Measurements from ENCODE around the gene SYNCRIP. TPM values are rescaled to one million over a fixed set of nuclear protein-coding genes. Genes with fewer than 3 reads are reported as not detected.

Gene SYNCRIP
- total and polyA plus RNA-seq, 7 experiments from 2014 or later: 69.8 to 131 (median 82.2) TPM

DNA sequence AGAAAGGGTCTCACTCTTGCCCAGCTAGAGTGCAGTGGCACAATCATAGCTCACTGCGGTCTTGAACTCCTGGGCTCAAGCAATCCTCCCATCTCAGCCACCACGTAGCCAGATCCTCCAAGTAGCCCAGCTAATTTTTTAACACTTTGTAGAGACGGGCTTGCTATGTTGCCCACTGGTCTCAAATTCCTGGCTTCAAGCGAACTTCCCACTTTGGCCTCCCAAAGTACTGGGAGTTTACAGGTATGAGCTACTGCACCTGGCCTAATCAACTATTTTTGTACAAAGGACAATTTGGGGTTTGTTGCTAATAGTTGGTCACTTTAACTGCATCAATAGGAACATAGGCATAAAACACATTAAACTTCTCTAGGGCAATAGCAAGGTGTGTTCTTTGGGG lies 29.9 kb upstream of the SYNCRIP start:
- Mint-ChIP-seq H3K4me1 (peaks cover 52 to 83% (median 78%) of the 10 kb centered on the region in 7 donors), H3K9me3 (peaks cover 0 to 3% (median 0%) of the 10 kb centered on the region in 11 donors), H3K4me3 (peak overlapping the region in 2 of 10 donors; percentile 0 to 9), H3K27me3 (no peaks in the 10 kb centered on the region), H3K27ac (peak overlapping the region in 6 of 9 donors; percentile 43 to 100 (median 61)), H3K36me3 (peaks cover 5 to 58% (median 35%) of the 10 kb centered on the region in 5 donors)
- ChIA-PET CTCF (no interaction called here), POLR2A (interaction anchor here (5.1 kb wide), 1 partner anchor 31 kb away, joined by 106 read pairs; the partner anchor contains the start of gene SYNCRIP)
- no peak for DNase-seq
- H3K27me3 ChIP-seq (ENCODE audit: control insufficient read depth in 2 of 2, insufficient read depth in 2 of 2, low read length in 2 of 2): no peaks in the 10 kb centered on the region
- H3K36me3 ChIP-seq (ENCODE audit: control insufficient read depth in 2 of 3, insufficient read depth in 3 of 3, low read length in 3 of 3): peaks cover 0 to 4% (median 0%) of the 10 kb centered on the region in 3 experiments
- no peak overlapping the region for H3K4me3 ChIP-seq (ENCODE audit: low read length)
- no peak overlapping the region for H3K27ac ChIP-seq (ENCODE audit: low read depth, low read length)
- H3K9me3 ChIP-seq (ENCODE audit: control insufficient read depth in 2 of 3, low read length in 3 of 3): no peaks in the 10 kb centered on the region
- intact Hi-C loops (cut with micrococcal nuclease): loop anchor here (10.0 kb wide), 1 partner anchor 48 kb away; no protein-coding TSS in a partner anchor
- peaks cover 41 to 42% of the 10 kb centered on the region in 2 donors for H3K4me1 ChIP-seq (ENCODE audit: control insufficient read depth in 2 of 2, insufficient read depth in 2 of 2, low read length in 2 of 2)
- ATAC-seq: no peak

DNA sequence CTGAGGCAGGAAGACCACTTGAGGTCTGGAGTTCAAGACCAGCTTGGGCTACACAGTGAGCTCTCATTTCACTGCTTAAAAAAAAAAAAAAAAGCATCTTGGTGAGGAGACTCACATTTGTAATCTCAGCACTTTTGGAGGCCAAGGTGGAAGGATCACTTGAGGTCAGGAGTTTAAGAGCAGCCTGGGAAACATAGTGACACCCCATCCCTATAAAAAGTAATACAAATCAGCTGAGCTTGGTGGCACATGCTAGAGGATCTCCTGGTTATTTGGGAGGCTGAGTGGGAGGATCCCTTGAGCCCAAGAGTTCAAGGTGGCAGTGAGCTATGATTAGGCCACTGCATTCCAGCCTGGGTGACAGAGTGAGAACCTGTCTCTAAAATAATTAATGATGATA lies 29.4 kb upstream of the SYNCRIP start:
- peaks cover 41 to 42% of the 10 kb centered on the region in 2 donors for H3K4me1 ChIP-seq (ENCODE audit: control insufficient read depth in 2 of 2, insufficient read depth in 2 of 2, low read length in 2 of 2)
- ATAC-seq (no peak), DNase-seq (no peak)
- H3K9me3 Mint-ChIP-seq: peaks cover 0 to 3% (median 0%) of the 10 kb centered on the region in 11 donors
- peaks cover 54 to 83% (median 78%) of the 10 kb centered on the region in 7 donors for H3K4me1 Mint-ChIP-seq
- intact Hi-C loops (cut with micrococcal nuclease): loop anchor here (10.0 kb wide), 1 partner anchor 47 kb away; no protein-coding TSS in a partner anchor
- POLR2A ChIA-PET: interaction anchor here (5.1 kb wide), 1 partner anchor 30 kb away, joined by 106 read pairs; the partner anchor contains the start of gene SYNCRIP
- peak overlapping the region in 4 of 9 donors; percentile 34 to 100 (median 81) for H3K27ac Mint-ChIP-seq
- peaks cover 5 to 54% (median 35%) of the 10 kb centered on the region in 5 donors for H3K36me3 Mint-ChIP-seq
- peaks cover 0 to 4% (median 0%) of the 10 kb centered on the region in 3 experiments for H3K36me3 ChIP-seq (ENCODE audit: control insufficient read depth in 2 of 3, insufficient read depth in 3 of 3, low read length in 3 of 3)
- no peak overlapping the region for H3K4me3 ChIP-seq (ENCODE audit: low read length)
- H3K27ac ChIP-seq (ENCODE audit: low read depth, low read length): no peak overlapping the region
- H3K27me3 Mint-ChIP-seq: no peaks in the 10 kb centered on the region
- H3K9me3 ChIP-seq (ENCODE audit: control insufficient read depth in 2 of 3, low read length in 3 of 3): no peaks in the 10 kb centered on the region
- peak overlapping the region in 1 of 10 donors; percentile 2 for H3K4me3 Mint-ChIP-seq
- H3K27me3 ChIP-seq (ENCODE audit: control insufficient read depth in 2 of 2, insufficient read depth in 2 of 2, low read length in 2 of 2): no peaks in the 10 kb centered on the region
- CTCF ChIA-PET: no interaction called here

DNA sequence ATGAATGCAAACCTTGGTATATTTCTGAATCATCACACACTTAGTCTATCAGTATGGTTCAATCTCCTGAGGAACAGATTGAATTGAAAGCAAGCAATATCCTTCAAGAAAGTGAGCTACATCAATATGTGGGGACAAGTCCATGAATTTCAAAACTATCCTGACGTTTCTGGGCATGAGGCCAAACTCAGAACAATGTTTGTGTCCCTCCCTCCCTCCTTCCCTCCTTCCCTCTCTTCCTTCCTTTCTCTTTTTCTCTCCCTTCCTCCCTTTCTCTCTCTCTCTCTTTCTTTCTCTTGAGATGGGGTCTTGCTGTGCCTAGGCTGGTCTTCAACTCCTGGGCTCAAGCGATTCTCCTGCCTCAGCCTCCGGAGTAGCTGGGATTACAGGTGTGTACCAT lies 27.9 kb upstream of the SYNCRIP start:
- Mint-ChIP-seq H3K27ac (peak overlapping the region in 7 of 9 donors; percentile 63 to 93 (median 85)), H3K36me3 (peaks cover 5 to 43% (median 23%) of the 10 kb centered on the region in 5 donors), H3K27me3 (no peaks in the 10 kb centered on the region), H3K4me3 (peak overlapping the region in 4 of 10 donors; percentile 25 to 80 (median 64)), H3K9me3 (peaks cover 0 to 3% (median 0%) of the 10 kb centered on the region in 11 donors), H3K4me1 (peaks cover 40 to 69% (median 64%) of the 10 kb centered on the region in 7 donors)
- no peak for DNase-seq
- intact Hi-C loops (cut with micrococcal nuclease): loop anchor here (10.0 kb wide), 1 partner anchor 46 kb away; no protein-coding TSS in a partner anchor
- H3K36me3 ChIP-seq (ENCODE audit: control insufficient read depth in 2 of 3, insufficient read depth in 3 of 3, low read length in 3 of 3): no peaks in the 10 kb centered on the region
- H3K4me3 ChIP-seq (ENCODE audit: low read length): no peak overlapping the region
- ChIA-PET CTCF (interaction anchor here (1.6 to 1.8 kb wide), 2 partner anchors 8 to 28 kb away, joined by 5 to 9 read pairs; partner anchors contain the start of gene SYNCRIP), POLR2A (interaction anchor here (0.9 to 5.1 kb wide), 6 partner anchors 8 to 78 kb away, joined by 3 to 106 read pairs (median 8); partner anchors contain the start of genes SNX14 and SYNCRIP)
- peaks cover 32 to 40% of the 10 kb centered on the region in 2 donors for H3K4me1 ChIP-seq (ENCODE audit: control insufficient read depth in 2 of 2, insufficient read depth in 2 of 2, low read length in 2 of 2)
- H3K27me3 ChIP-seq (ENCODE audit: control insufficient read depth in 2 of 2, insufficient read depth in 2 of 2, low read length in 2 of 2): no peaks in the 10 kb centered on the region
- H3K9me3 ChIP-seq (ENCODE audit: control insufficient read depth in 2 of 3, low read length in 3 of 3): no peaks in the 10 kb centered on the region
- ATAC-seq: no peak
- peak overlapping the region; percentile 4 for H3K27ac ChIP-seq (ENCODE audit: low read depth, low read length)

DNA sequence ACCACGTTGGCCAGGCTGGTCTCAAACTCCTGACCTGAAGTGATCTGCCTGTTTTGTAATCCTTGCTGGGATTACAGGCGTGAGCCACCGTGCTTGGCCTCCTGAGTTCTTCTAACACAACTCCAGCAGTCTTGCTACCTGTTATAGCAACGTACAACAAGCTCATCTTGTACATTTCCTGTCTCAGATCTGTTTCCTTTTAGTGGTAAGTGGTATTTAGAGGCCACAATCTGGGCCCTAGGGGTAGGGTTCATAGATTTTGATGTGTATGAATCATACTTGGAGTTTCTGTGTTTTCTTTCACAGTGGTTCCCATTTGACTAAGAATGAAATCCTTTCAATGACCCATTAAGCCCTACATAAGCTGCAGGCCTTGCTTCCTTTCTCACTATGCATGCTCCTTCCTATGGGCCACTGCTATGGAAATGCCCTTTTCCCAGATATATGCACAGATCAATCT lies 27.1 kb upstream of the SYNCRIP start:
- intact Hi-C loops (cut with micrococcal nuclease): loop anchor here (1.0 to 10.0 kb wide), 2 partner anchors 9 to 45 kb away; no protein-coding TSS in a partner anchor
- Mint-ChIP-seq H3K4me1 (peaks cover 34 to 61% (median 56%) of the 10 kb centered on the region in 7 donors), H3K9me3 (peaks cover 0 to 3% (median 0%) of the 10 kb centered on the region in 11 donors), H3K27ac (peak overlapping the region; percentile 80 to 95 (median 91)), H3K36me3 (peaks cover 5 to 37% (median 23%) of the 10 kb centered on the region in 5 donors), H3K4me3 (peak overlapping the region; percentile 52 to 80 (median 70)), H3K27me3 (no peaks in the 10 kb centered on the region)
- peak in 8 of 9 donors; percentile 24 to 64 (median 50) for DNase-seq
- ChIA-PET CTCF (interaction anchor here (1.6 to 1.8 kb wide), 2 partner anchors 9 to 27 kb away, joined by 5 to 9 read pairs; partner anchors contain the start of gene SYNCRIP), POLR2A (interaction anchor here (0.6 to 5.1 kb wide), 8 partner anchors 9 to 77 kb away, joined by 3 to 106 read pairs (median 4); partner anchors contain the start of genes SNX14 and SYNCRIP)
- no peaks in the 10 kb centered on the region for H3K27me3 ChIP-seq (ENCODE audit: control insufficient read depth in 2 of 2, insufficient read depth in 2 of 2, low read length in 2 of 2)
- H3K9me3 ChIP-seq (ENCODE audit: control insufficient read depth in 2 of 3, low read length in 3 of 3): no peaks in the 10 kb centered on the region
- H3K36me3 ChIP-seq (ENCODE audit: control insufficient read depth in 2 of 3, insufficient read depth in 3 of 3, low read length in 3 of 3): no peaks in the 10 kb centered on the region
- peaks cover 24 to 32% of the 10 kb centered on the region in 2 donors for H3K4me1 ChIP-seq (ENCODE audit: control insufficient read depth in 2 of 2, insufficient read depth in 2 of 2, low read length in 2 of 2)
- no peak overlapping the region for H3K4me3 ChIP-seq (ENCODE audit: low read length)
- peak; percentile 95 for ATAC-seq
- H3K27ac ChIP-seq (ENCODE audit: low read depth, low read length): peak overlapping the region; percentile 46

- ChIA-PET POLR2A (interaction anchor here (1.3 kb wide), 1 partner anchor 16 kb away, joined by 7 read pairs; no protein-coding TSS in a partner anchor), CTCF (no interaction called here)
- Mint-ChIP-seq H3K27me3 (peaks cover 0 to 2% (median 0%) of the 10 kb centered on the region in 5 donors), H3K4me3 (no peak overlapping the region), H3K27ac (no peak overlapping the region), H3K4me1 (peaks cover 0 to 2% (median 0%) of the 10 kb centered on the region in 7 donors), H3K36me3 (peaks cover 6 to 23% (median 15%) of the 10 kb centered on the region in 5 donors), H3K9me3 (peaks cover 0 to 11% (median 6%) of the 10 kb centered on the region in 11 donors)
- H3K4me1 ChIP-seq (ENCODE audit: control insufficient read depth in 2 of 2, insufficient read depth in 2 of 2, low read length in 2 of 2): no peaks in the 10 kb centered on the region
- H3K27ac ChIP-seq (ENCODE audit: low read depth, low read length): no peak overlapping the region
- H3K4me3 ChIP-seq (ENCODE audit: low read length): no peak overlapping the region
- H3K9me3 ChIP-seq (ENCODE audit: control insufficient read depth in 2 of 3, low read length in 3 of 3): peaks cover 0 to 5% (median 0%) of the 10 kb centered on the region in 3 experiments
- H3K27me3 ChIP-seq (ENCODE audit: control insufficient read depth in 2 of 2, insufficient read depth in 2 of 2, low read length in 2 of 2): no peaks in the 10 kb centered on the region
- H3K36me3 ChIP-seq (ENCODE audit: control insufficient read depth in 2 of 3, insufficient read depth in 3 of 3, low read length in 3 of 3): no peaks in the 10 kb centered on the region
- intact Hi-C loops (cut with micrococcal nuclease): no loop called here
- no peak for DNase-seq
- no peak for ATAC-seq
These were observed 19.6 kb upstream of the SYNCRIP start for GRCh38 chr6:85662251-85662650.

DNA sequence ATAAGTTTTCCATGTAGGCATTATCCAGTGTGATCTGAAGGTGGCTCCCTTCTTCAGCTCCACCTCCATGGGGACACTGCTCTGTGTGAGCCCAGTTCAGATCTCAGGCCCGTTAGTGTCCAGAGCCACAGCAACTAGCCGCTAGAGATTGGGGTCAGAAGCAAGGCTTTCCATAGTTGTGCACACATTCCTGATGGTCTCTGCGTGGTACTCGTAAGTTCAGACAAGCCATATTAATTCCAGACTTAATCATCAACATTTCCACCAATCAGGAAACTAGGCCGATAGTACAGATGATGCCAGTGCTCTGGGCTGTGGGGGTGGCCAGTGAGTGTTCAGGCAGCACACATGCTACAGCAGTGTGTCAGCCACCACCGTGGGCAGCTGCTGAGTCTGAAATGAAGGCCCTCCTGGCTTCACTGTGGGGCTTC lies 17.5 kb upstream of the SYNCRIP start:
- Mint-ChIP-seq H3K27me3 (peaks cover 0 to 8% (median 0%) of the 10 kb centered on the region in 5 donors), H3K4me1 (peaks cover 0 to 1% (median 0%) of the 10 kb centered on the region in 7 donors), H3K36me3 (peaks cover 10 to 18% (median 13%) of the 10 kb centered on the region in 5 donors), H3K4me3 (no peak overlapping the region), H3K27ac (no peak overlapping the region), H3K9me3 (peaks cover 0 to 12% (median 5%) of the 10 kb centered on the region in 11 donors)
- CTCF ChIA-PET: no interaction called here
- H3K4me3 ChIP-seq (ENCODE audit: low read length): no peak overlapping the region
- no peak overlapping the region for H3K27ac ChIP-seq (ENCODE audit: low read depth, low read length)
- ATAC-seq: no peak
- H3K36me3 ChIP-seq (ENCODE audit: control insufficient read depth in 2 of 3, insufficient read depth in 3 of 3, low read length in 3 of 3): no peaks in the 10 kb centered on the region
- no peaks in the 10 kb centered on the region for H3K4me1 ChIP-seq (ENCODE audit: control insufficient read depth in 2 of 2, insufficient read depth in 2 of 2, low read length in 2 of 2)
- intact Hi-C loops (cut with micrococcal nuclease): no loop called here
- POLR2A ChIA-PET: interaction anchor here (1.2 kb wide), 1 partner anchor 10 kb away, joined by 5 read pairs; no protein-coding TSS in a partner anchor
- no peak for DNase-seq
- H3K27me3 ChIP-seq (ENCODE audit: control insufficient read depth in 2 of 2, insufficient read depth in 2 of 2, low read length in 2 of 2): no peaks in the 10 kb centered on the region
- peaks cover 0 to 5% (median 0%) of the 10 kb centered on the region in 3 experiments for H3K9me3 ChIP-seq (ENCODE audit: control insufficient read depth in 2 of 3, low read length in 3 of 3)

All from naive thymus-derived CD4-positive, alpha-beta T cell (primary cell).